Lower leg skin (tissue), 4 donors: ENCODE results near the gene RAD23B. TPM values are rescaled to one million over a fixed set of nuclear protein-coding genes. Genes with fewer than 3 reads are reported as not detected.

Experiments
- DNase-seq, 2 donors: peaks; one replicate each; pipeline ENCODE4 v3.0.0-alpha.2; 2019; ENCODE audit warnings: low spot score in 2 of 2
- H3K4me3 ChIP-seq: fragments of 200-600 bp; sonication (generic); 2 replicates; pipeline ENCODE4 v1.5.1; 2017; ENCODE audit warnings: mild to moderate bottlenecking, low read depth; ENCODE audit not compliant: poor library complexity, severe bottlenecking
- POLR2A ChIP-seq, 2 donors: fragments of 450-650 bp; IDR thresholded peaks; one replicate each; pipeline ENCODE4 v1.6.1; 2016 to 2017; ENCODE audit warnings: antibody characterized with exemption in 2 of 2, mild to moderate bottlenecking in 1 of 2, moderate library complexity in 1 of 2
- WGBS, 2 donors: methylation state at CpG; one replicate each; pipeline ENCODE4 v1.1.5; 2018; 5-methylcytosine and 5-hydroxymethylcytosine counted together
- intact Hi-C: fragments of 100-400 bp; cut with DNase I; formaldehyde crosslinking; loops from one replicate; pipeline ENCODE4 v1.15.0; 2023; ENCODE audit warnings: low total_unique reads
- total RNA-seq, 4 donors: library from RNA; depleted of rRNA; stranded (reverse); fragments of >200 nt; gene quantifications; one replicate each; pipeline ENCODE4 v1.1.0, GENCODE V29; 2016
- TF ChIP-seq, protein P1 (sequence below), 3 donors: fragments of 450-650 bp; IDR thresholded peaks; one replicate each; pipeline ENCODE4 v1.5.1; 2016; ENCODE audit warnings: antibody characterized with exemption in 3 of 3, mild to moderate bottlenecking in 3 of 3, moderate library complexity in 2 of 3

Gene RAD23B
- total RNA-seq, 4 donors from 2014 or later = 88.6 to 136 (median 114) TPM

GRCh38 chr9:107281922-107282667 lies 984 bp upstream of the RAD23B start:
- no peak for DNase-seq
- TF ChIP-seq, protein P1, sequence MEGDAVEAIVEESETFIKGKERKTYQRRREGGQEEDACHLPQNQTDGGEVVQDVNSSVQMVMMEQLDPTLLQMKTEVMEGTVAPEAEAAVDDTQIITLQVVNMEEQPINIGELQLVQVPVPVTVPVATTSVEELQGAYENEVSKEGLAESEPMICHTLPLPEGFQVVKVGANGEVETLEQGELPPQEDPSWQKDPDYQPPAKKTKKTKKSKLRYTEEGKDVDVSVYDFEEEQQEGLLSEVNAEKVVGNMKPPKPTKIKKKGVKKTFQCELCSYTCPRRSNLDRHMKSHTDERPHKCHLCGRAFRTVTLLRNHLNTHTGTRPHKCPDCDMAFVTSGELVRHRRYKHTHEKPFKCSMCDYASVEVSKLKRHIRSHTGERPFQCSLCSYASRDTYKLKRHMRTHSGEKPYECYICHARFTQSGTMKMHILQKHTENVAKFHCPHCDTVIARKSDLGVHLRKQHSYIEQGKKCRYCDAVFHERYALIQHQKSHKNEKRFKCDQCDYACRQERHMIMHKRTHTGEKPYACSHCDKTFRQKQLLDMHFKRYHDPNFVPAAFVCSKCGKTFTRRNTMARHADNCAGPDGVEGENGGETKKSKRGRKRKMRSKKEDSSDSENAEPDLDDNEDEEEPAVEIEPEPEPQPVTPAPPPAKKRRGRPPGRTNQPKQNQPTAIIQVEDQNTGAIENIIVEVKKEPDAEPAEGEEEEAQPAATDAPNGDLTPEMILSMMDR (IDR thresholded peaks at IDR 0.05) = no peak
- TF ChIP-seq POLR2A (IDR thresholded peaks at IDR 0.05) = no peak
- H3K4me3 ChIP-seq = peak overlapping the region; percentile 20
- intact Hi-C loops = no loop called here
- 35 to 37% methylated on average over 13 of the region's 13 CpGs for WGBS, 2 donors

GRCh38 chr9:107283623-107284616 lies 841 bp downstream of the RAD23B start:
- intact Hi-C loops = no loop called here
- WGBS, 2 donors = 0% methylated on average over 30 to 36 of the region's 55 CpGs
- DNase-seq = peak; percentile 40 to 91
- TF ChIP-seq POLR2A (IDR thresholded peaks at IDR 0.05) = no peak
- TF ChIP-seq, protein P1 (IDR thresholded peaks at IDR 0.05) = no peak
- H3K4me3 ChIP-seq = peak overlapping the region; percentile 99

GRCh38 chr9:107284636-107285035 lies 1.6 kb downstream of the RAD23B start:
- WGBS, 2 donors = 3% methylated on average over 6 of the region's 6 CpGs
- peak overlapping the region; percentile 99 for H3K4me3 ChIP-seq
- intact Hi-C loops = no loop called here
- TF ChIP-seq POLR2A (IDR thresholded peaks at IDR 0.05) = no peak
- TF ChIP-seq, protein P1 (IDR thresholded peaks at IDR 0.05) = no peak
- no peak for DNase-seq

DNA sequence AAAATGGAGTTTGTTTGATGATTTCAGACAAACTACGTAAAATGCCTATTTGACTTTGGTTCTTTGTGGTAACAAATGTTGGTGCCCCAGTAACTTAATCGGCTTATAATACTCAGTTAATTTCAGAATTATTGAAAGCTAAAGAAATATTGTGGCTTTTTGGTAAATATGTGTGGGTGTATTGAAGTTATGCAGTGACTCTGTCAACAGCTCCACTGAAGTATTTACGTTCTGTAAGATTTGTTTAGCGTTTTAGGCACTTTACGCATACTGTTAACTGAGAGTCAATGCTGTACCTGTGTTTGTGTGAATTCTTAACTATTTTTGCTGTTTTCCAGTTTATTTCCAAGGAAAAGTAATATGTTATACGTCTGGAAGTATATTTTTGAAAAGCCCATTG lies 2.2 kb downstream of the RAD23B start:
- 14 to 17% methylated on average over 6 of the region's 6 CpGs for WGBS, 2 donors
- intact Hi-C loops = no loop called here

GRCh38 chr9:107286057-107286456 lies 3.0 kb downstream of the RAD23B start:
- WGBS, 2 donors = 38 to 42% methylated on average over 2 of the region's 2 CpGs
- no peak overlapping the region for H3K4me3 ChIP-seq
- intact Hi-C loops = no loop called here
- no peak for TF ChIP-seq POLR2A (IDR thresholded peaks at IDR 0.05)
- TF ChIP-seq, protein P1 (IDR thresholded peaks at IDR 0.05) = no peak
- no peak for DNase-seq

More for the DNA sequence above, 2.2 kb downstream of the RAD23B start:
- DNase-seq = no peak
- TF ChIP-seq POLR2A (IDR thresholded peaks at IDR 0.05) = no peak
- TF ChIP-seq, protein P1 (IDR thresholded peaks at IDR 0.05) = no peak
- no peak overlapping the region for H3K4me3 ChIP-seq
